ENCODE data around the gene TAAR2. TPM values are rescaled to one million over a fixed set of nuclear protein-coding genes. Genes with fewer than 3 reads are reported as not detected.

The TAAR2 gene, protein sequence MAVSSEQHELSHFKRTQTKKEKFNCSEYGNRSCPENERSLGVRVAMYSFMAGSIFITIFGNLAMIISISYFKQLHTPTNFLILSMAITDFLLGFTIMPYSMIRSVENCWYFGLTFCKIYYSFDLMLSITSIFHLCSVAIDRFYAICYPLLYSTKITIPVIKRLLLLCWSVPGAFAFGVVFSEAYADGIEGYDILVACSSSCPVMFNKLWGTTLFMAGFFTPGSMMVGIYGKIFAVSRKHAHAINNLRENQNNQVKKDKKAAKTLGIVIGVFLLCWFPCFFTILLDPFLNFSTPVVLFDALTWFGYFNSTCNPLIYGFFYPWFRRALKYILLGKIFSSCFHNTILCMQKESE
- not detected in 5 replicates for total RNA-seq (2022; extraction: Qiagen RNA extraction)

DNA sequence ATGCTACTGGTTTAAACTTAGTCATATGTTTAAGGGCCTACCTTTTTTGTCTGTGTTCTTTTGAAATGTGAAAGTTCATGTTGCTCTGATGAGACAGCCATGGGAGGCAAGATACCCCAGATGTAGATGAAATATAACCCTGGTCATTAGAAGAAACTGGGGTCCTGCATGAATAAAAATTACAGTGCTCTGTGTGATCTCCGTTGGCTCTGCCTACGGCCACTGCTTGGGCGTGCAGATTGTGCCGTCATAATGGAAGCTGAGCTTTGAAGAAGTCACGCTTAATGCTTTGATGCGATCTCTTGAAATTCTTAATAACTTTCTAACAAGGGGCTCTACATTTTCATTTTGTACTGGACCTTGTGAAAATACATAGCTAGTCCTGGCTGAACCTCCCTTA lies at the start of gene TAAR2:
Gene TAAR2 (minus strand): TSS at position 101 of the 400 bp plus-strand sequence. CDS start 0 bp downstream, at position 101.

DNA sequence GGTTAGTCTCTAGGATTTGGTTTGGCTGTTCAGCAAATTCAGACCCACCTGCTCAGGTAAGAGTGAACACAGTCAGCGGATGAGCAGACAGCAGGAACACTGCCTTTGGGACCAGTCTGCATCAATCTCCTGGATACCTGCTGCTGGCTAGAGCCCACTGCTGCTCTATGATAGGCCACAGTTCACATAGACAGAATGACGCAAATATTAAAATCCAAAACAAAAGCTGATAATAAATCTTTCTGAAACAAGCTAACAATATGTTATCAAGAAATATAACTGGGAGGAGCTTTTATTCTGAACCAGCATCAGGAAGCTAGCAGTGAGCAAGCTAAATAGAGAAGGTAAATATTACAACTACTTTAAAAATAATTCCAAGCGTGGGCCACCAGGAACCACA lies 35.0 kb upstream of the TAAR2 start, which contains the start of gene TAAR1:
Gene TAAR1 (minus strand): TSS at position 101 of the 400 bp plus-strand sequence. CDS start 13,179 bp downstream, outside the sequence.

DNA sequence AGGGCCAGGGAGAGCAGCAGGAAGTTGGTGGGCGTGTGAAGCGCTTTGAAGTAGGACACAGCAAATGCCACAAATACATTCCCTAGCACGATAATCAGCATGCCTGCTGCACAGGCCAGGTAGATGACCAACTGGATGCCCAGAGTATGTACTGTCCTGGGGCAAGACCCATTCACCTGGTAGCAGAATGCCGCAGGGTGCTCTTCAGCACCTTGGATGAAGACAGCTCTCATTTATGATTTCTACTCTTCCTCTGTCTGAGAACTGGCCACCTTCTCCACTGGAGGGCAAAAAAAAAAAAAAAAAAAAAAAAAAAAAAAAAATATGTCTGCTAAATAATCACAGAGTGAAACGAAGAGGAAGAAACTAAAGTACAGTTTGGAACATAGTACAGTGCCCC lies 34.6 kb downstream of the TAAR2 start, which contains the start of gene TAAR5:
Gene TAAR5 (minus strand): TSS at position 288 of the 400 bp plus-strand sequence. CDS start 55 bp downstream, at position 233.

DNA sequence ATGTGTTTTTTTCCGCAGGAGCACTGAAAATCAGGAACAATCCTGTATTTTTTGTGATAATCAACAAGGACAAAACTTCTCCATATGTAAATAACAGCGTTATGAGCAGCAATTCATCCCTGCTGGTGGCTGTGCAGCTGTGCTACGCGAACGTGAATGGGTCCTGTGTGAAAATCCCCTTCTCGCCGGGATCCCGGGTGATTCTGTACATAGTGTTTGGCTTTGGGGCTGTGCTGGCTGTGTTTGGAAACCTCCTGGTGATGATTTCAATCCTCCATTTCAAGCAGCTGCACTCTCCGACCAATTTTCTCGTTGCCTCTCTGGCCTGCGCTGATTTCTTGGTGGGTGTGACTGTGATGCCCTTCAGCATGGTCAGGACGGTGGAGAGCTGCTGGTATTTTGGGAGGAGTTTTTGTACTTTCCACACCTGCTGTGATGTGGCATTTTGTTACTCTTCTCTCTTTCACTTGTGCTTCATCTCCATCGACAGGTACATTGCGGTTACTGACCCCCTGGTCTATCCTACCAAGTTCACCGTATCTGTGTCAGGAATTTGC lies 53.8 kb downstream of the TAAR2 start, which contains the start of gene TAAR6:
Gene TAAR6 (plus strand): TSS at position 102 of the 557 bp plus-strand sequence. CDS start 0 bp downstream, at position 102.

Other genes starting within 250 kb of the TAAR2 start
- gene MOXD1, start 222.8 kb downstream of the TAAR2 start, total RNA-seq (2022; extraction: Qiagen RNA extraction) = 1.3 to 2.7 TPM (median 1.5 TPM) in 5 replicates
- gene STX7, start 111.2 kb downstream of the TAAR2 start, total RNA-seq (2022; extraction: Qiagen RNA extraction) = 17.8 to 26.8 TPM (median 22.9 TPM) in 5 replicates
- not detected in 5 replicates for gene TAAR9, start 86.0 kb downstream of the TAAR2 start, total RNA-seq (2022; extraction: Qiagen RNA extraction)
- gene TAAR8, start 71.6 kb downstream of the TAAR2 start, total RNA-seq (2022; extraction: Qiagen RNA extraction) = not detected in 5 replicates
- gene TAAR6, start 54.0 kb downstream of the TAAR2 start, total RNA-seq (2022; extraction: Qiagen RNA extraction) = not detected in 5 replicates
- not detected in 5 replicates for gene TAAR5, start 34.5 kb downstream of the TAAR2 start, total RNA-seq (2022; extraction: Qiagen RNA extraction)
- not detected in 5 replicates for gene TAAR1, start 34.9 kb upstream of the TAAR2 start, total RNA-seq (2022; extraction: Qiagen RNA extraction)
- gene VNN1, start 89.8 kb upstream of the TAAR2 start, total RNA-seq (2022; extraction: Qiagen RNA extraction) = 0.03 to 0.15 TPM (median 0.06 TPM) in 5 replicates
- not detected in 5 replicates for gene VNN2, start 133.6 kb upstream of the TAAR2 start, total RNA-seq (2022; extraction: Qiagen RNA extraction)
- gene SLC18B1, start 174.4 kb upstream of the TAAR2 start, total RNA-seq (2022; extraction: Qiagen RNA extraction) = 4.1 to 5.8 TPM (median 4.6 TPM) in 5 replicates
- 1,647 to 2,092 TPM (median 1,919 TPM) in 5 replicates for gene RPS12, start 190.3 kb upstream of the TAAR2 start, total RNA-seq (2022; extraction: Qiagen RNA extraction)